Measurements from ENCODE around the gene FIBCD1.

Gene FIBCD1

DNA sequence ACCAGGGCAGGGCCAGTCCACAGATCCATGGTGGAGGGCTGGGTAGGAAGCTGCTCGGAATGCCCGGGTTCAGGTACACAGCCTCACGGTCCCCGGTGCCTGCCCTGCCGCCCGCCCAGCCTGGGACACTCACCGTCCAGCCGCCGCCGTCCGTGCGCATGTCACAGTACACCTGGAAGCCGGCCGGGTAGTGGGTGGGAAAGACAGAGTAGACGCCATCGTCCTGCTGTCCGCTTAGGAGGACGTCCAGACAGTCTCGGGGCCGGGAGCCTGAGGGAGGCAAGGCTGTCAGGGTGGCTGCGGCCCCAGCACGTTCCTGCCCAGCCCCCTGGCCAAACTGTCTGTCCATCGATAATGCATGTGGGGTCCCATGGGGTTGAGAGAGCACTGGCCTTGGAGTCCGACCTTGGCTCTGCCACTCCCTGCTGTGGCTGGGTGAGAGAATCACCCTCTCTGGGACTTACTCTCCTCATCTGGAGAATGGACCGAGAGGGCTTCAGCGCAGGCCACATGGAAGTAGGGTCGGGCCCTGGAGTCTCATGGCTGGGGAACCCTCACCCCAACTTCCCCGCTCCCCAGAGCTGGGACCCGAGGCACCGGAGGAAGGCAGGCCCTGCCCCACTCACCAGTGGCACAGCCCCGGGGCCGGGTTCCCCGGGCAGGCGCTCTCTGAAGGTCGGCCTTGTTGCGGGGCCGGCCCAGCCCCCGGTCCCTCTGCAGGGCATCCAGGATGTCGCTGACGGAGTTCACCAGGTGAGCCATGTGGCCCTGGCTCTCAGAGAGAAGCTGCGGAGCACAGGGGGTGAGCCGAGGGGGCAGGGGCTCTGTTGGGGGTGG is 15.2 kb downstream of the FIBCD1 start:
- in situ Hi-C loops (cut with MboI; ENCODE audit: low sequenced_read_pairs) = loop anchor here (25.0 kb wide), 1 partner anchor 112 kb away; no protein-coding TSS in a partner anchor

GRCh38 chr9:130922893-130923610 is 16.0 kb downstream of the FIBCD1 start:
- in situ Hi-C loops (cut with MboI; ENCODE audit: low sequenced_read_pairs) = loop anchor here (25.0 kb wide), 1 partner anchor 111 kb away; no protein-coding TSS in a partner anchor

GRCh38 chr9:130921989-130922892 is 16.8 kb downstream of the FIBCD1 start:
- in situ Hi-C loops (cut with MboI; ENCODE audit: low sequenced_read_pairs) = loop anchor here (25.0 kb wide), 1 partner anchor 110 kb away; no protein-coding TSS in a partner anchor

DNA sequence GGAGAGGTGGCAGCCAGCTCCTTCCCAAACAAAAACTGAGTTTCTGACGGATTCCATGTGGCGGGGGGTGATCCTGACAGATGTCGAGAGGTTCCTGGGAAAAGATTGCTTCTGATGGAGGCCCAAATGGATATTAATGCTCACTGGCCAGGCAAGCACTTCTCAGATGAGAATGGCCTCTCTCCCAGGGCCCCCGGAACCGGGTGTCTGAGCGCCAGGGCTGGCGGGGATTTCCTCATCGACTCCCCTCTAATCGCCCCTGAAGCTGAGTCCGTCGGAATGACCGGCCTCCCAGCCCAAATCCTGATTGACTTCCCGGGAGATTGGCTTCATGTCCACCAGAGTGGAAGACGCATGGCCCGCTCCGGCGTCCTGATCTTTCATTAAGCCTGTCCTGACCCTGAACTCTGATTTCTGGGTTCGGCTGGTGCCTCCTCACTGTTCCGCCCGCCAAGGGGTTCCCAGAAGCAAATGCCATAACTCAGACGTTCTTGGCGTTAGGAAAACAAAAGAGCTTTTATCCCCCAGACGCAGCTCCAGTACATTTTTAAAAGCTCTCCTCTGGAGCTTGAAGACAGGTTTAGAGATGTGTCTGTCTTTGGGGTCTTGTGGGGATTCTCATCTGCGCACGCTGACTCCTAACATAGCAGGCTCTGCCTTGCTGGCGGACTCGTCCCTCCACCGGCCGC is 17.6 kb downstream of the FIBCD1 start:
- in situ Hi-C loops (cut with MboI; ENCODE audit: low sequenced_read_pairs) = loop anchor here (25.0 kb wide), 1 partner anchor 109 kb away; no protein-coding TSS in a partner anchor

GRCh38 chr9:130920762-130921299 is 18.2 kb downstream of the FIBCD1 start:
- in situ Hi-C loops (cut with MboI; ENCODE audit: low sequenced_read_pairs) = loop anchor here (25.0 kb wide), 1 partner anchor 109 kb away; no protein-coding TSS in a partner anchor

DNA sequence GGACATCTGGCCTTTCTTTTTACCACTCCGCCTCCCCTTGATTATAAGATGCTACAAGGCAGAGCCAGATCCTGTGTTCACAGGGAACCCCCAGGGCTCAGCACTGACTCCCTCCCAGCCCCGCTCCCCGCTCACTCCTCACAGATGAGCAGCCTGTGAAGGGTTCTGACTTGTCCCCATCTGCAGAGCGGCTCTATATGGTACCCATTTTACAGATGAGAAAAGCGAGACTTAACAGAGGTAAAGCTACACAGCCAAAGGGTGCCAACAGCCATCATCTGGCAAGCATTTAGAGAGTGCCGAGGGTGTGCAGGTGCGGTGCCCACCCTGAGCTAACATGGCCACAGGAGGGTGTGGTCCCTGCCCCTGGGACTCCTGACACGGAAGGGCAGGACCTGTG is 18.8 kb downstream of the FIBCD1 start:
- in situ Hi-C loops (cut with MboI; ENCODE audit: low sequenced_read_pairs) = loop anchor here (25.0 kb wide), 1 partner anchor 108 kb away; no protein-coding TSS in a partner anchor

DNA sequence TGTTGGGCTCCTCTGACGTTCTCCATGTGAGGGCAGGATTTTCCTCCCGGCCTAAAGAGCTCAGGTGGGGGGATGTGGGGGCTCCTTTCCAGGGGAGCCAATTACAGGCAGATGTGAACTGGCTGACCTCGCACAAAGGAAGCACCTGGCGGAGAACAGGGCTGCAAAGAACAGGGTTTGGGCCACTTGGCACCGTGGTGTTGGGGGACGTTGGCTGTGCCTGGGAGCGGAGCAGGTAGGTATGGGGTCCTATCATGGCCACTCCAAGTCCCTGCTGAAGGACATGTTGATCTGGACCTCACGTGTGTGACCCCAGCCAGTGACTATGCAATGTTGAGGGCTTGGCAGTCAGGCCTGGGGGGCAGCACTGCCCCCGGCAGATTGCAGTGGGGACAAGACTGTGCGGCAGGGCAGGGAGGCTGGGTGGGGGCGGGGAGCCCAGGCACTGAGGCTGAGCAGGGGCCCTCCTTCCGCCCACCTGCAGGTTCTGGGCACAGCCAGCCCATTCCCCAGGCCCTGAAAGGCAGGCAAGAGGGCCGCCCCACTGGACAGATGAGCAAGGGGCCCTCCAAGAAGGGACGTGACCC is 19.4 kb downstream of the FIBCD1 start:
- in situ Hi-C loops (cut with MboI; ENCODE audit: low sequenced_read_pairs) = loop anchor here (25.0 kb wide), 1 partner anchor 107 kb away; no protein-coding TSS in a partner anchor

DNA sequence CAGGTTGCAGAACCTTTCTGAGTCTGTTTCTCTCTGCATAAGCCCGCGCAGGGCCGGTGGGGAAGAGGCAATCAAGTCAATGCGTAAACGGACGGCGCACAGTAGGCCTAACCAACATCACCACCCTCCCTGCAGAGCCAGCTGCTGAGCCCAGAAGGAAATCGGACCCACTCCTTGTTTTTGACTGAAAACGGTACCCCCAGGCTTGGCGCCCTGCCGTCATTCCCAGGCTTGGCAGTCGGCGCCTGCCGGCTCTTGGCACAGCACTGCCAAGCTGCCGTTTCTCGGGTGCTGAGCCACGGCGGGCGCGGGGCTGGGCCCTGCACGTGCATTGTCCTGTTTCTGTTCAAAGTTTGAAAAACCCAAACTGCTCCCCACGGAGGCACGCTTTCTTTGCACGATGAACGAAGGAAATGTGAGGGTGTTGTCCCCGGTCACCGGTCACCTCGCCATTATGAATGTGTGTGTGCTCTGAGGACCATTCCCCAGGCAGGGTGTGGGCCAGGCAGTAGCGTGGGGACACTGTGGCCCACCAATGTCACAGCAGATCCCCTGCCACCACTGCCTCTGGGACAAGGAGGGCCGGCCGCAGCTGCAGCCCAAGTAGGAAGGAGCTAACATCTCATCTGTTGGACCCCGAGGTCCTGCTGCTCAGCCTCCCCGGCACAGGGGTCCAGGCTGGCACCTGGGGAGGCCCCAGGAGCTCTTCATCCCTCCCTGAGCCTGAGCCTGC is 20.1 kb downstream of the FIBCD1 start:
- in situ Hi-C loops (cut with MboI; ENCODE audit: low sequenced_read_pairs) = loop anchor here (25.0 kb wide), 1 partner anchor 107 kb away; no protein-coding TSS in a partner anchor

DNA sequence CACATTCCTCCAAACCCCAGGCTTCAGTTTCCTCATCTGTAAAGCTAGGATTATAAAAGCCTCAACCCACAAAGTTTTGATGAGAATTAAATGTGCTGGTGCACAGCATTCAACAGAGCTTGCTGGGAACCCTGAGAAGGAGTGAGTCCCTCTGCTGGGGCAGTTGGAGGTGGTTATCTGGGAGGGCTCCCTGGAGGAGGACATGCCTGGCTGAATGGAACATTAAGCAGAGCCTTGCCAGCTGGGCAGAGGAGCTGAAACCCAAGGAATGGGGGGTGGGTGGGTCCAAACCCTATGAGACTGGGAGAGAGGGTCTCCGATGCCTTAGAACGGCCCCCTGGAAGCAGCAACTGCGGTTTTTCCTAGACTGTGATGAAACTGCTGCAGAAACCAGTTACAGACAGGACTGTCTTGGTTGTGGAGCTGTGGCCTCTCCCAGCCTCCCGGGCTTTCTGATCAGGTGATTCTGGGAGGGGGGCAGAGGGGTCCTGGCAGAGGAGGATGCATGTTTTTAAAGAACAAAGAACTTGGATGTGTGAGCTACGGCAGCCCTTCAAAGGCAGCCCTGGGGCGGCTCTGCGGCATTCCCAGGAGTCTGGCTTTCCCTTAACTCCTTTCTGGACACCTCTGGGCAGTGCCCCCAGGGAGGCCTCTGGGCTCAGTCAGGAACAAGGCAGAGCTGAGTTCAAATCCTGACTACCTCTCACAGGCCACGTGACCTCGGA is 20.8 kb downstream of the FIBCD1 start:
- in situ Hi-C loops (cut with MboI; ENCODE audit: low sequenced_read_pairs) = loop anchor here (25.0 kb wide), 1 partner anchor 106 kb away; no protein-coding TSS in a partner anchor

DNA sequence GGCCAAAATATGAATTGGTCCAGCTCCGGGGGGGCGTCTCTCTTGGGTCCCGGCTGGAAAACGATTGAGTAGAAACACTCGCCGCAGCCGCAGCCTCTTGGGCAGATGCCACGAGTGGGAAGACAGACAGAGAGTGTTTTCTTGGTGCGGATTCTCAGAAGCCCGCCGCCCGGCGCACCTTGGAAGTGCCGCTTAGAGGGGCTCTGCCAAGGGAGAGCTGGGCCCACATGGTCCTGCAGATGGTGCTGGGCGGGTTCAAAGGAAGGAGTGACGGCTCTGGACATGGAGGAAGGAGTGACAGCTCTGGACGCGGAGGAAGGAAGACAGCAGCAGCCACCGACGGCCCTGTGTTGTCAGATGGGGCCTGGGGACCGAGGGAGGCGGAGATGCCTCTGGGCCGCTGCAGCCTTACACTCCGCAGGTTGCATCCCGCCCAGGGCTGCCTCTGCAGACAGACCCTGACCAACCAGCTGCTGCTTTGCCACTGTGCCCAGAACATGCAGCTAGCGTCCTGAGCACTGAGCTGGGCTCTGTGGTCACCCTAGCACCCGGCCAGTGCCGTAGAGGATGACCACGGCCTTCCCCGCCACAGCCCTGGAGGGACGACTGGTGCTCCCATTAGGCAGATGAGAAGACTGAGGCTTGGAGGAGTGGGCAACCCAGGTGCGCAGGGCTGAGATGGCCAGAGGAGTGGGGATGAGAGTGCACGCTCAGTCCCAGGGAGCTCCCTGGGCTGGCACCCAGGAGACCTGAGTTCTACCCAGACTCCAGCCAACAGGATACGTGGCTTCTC is 21.7 kb downstream of the FIBCD1 start:
- in situ Hi-C loops (cut with MboI; ENCODE audit: low sequenced_read_pairs) = loop anchor here (25.0 kb wide), 1 partner anchor 105 kb away; no protein-coding TSS in a partner anchor

GRCh38 chr9:130915096-130915447 is 24.0 kb downstream of the FIBCD1 start:
- in situ Hi-C loops (cut with MboI; ENCODE audit: low sequenced_read_pairs) = loop anchor here (25.0 kb wide), 1 partner anchor 103 kb away; no protein-coding TSS in a partner anchor

DNA sequence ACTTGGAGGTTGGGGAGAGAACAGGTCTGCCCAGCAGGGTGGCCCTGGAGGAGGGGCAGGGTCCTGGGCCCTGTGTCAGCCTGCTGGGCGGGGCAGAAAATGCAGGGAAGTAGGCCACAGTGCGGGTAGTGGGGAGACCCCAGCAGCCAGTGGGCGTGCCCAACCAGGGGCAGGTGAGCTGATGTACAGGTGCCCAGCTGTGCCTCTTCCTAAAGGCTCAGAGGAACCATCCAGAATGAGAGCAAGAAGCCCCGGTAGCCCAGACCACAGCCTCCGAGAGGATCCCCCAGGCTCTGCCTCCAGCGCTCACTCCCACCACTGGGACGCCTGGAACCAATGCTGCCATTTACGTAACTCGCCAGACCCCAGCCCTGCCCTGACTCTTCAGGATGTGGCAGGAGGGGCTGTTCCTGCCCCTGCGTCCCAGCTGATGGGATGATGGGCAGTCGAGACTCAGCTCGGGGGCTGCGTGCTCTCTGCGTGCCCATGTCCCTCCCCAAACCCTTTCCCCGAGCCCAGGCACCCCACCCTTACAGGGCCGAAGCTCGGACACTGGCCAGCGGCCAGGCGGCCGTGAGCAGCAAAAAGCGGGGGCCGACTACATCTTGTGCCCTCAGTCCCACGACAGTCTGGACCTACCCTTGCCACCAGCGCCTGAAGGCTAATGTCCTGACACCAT is 24.5 kb downstream of the FIBCD1 start:
- in situ Hi-C loops (cut with MboI; ENCODE audit: low sequenced_read_pairs) = loop anchor here (25.0 kb wide), 1 partner anchor 102 kb away; no protein-coding TSS in a partner anchor

GRCh38 chr9:130913599-130914416 is 25.2 kb downstream of the FIBCD1 start:
- in situ Hi-C loops (cut with MboI; ENCODE audit: low sequenced_read_pairs) = loop anchor here (25.0 kb wide), 1 partner anchor 102 kb away; no protein-coding TSS in a partner anchor

DNA sequence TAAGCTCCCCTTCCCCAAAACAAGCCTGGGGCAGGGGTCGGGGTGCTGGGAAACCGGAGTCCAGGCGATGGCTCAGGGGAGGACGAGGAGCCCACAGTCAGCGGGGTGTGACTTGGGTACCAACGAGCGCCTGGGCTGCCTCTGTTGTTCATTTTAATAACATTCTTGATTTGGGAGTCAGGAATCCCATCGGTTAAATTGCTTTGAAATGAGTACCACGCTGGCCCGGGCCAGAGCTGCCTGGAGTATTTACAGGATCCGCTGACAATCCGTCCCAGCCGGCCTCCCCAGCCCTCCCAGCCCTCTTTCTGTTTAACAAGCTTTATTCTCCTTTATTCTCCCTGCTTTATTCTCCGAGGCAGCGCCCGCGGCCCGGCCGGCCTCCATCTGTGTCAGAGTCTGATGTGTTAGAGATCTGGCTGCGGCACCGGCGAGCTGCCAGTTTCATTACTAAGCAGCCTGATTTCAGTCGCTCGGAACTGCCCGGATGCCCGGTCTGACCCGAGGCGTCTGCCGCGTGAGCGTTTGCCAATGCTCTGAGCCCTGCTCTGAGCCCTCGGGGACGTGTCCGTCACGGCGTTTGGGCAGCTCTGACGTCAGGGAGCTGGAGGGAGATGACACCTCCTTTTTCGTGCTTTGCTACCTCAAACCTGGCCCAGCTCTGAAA is 26.0 kb downstream of the FIBCD1 start:
- in situ Hi-C loops (cut with MboI; ENCODE audit: low sequenced_read_pairs) = loop anchor here (25.0 kb wide), 1 partner anchor 101 kb away; no protein-coding TSS in a partner anchor
